Smooth muscle cell (in vitro differentiated cells): ENCODE results near the gene DDX23. TPM values are rescaled to one million over a fixed set of nuclear protein-coding genes. Genes with fewer than 3 reads are reported as not detected.
A peak's percentile ranks its signal among the peaks of the same experiment; 100 is the strongest.

Source experiments
- DNase-seq: peaks from one replicate; lab custom pipeline; 2025; ENCODE audit not compliant: unreplicated experiment; lab: John Stamatoyannopoulos, UW
- H2AFZ ChIP-seq: fragments of 200-600 bp; sonication (generic); 2 replicates; pipeline ENCODE4 v1.6.0; 2016; ENCODE audit warnings: antibody characterized with exemption, low read depth, mild to moderate bottlenecking
- H3F3A ChIP-seq: fragments of 200-600 bp; sonication (generic); 2 replicates; pipeline ENCODE4 v1.6.0; 2017; ENCODE audit warnings: antibody characterized with exemption, low read depth
- H3K27ac ChIP-seq: fragments of 200-600 bp; sonication (generic); 2 replicates; pipeline ENCODE4 v1.5.1; 2016; ENCODE audit warnings: low read depth, mild to moderate bottlenecking
- H3K27me3 ChIP-seq: fragments of 200-600 bp; sonication (generic); 2 replicates; pipeline ENCODE4 v1.6.1; 2016; ENCODE audit warnings: low read depth, mild to moderate bottlenecking
- H3K36me3 ChIP-seq: fragments of 200-600 bp; sonication (generic); 2 replicates; pipeline ENCODE4 v1.5.1; 2016; ENCODE audit warnings: low read depth
- H3K4me1 ChIP-seq: fragments of 200-600 bp; sonication (generic); 2 replicates; pipeline ENCODE4 v1.5.1; 2016; ENCODE audit warnings: low read depth
- H3K4me2 ChIP-seq: fragments of 200-600 bp; sonication (generic); 2 replicates; pipeline ENCODE4 v1.6.0; 2016; ENCODE audit warnings: mild to moderate bottlenecking
- H3K4me3 ChIP-seq: fragments of 200-600 bp; sonication (generic); 2 replicates; pipeline ENCODE4 v1.5.1; 2016; ENCODE audit warnings: mild to moderate bottlenecking
- H3K79me2 ChIP-seq: fragments of 200-600 bp; sonication (generic); 2 replicates; pipeline ENCODE4 v1.6.0; 2016; ENCODE audit warnings: low read depth, mild to moderate bottlenecking
- H3K9ac ChIP-seq: fragments of 200-600 bp; sonication (generic); 2 replicates; pipeline ENCODE4 v1.6.0; 2016; ENCODE audit warnings: low read depth
- H3K9me3 ChIP-seq: fragments of 200-600 bp; sonication (generic); replicated peaks from 2 replicates; pipeline ENCODE4 v1.5.1; 2016; ENCODE audit warnings: low read depth
- H4K20me1 ChIP-seq: fragments of 200-600 bp; sonication (generic); 2 replicates; pipeline ENCODE4 v1.6.0; 2016; ENCODE audit warnings: low read depth
- WGBS: methylation state at CpG from one replicate; pipeline ENCODE4 v1.1.7; 2016; ENCODE audit warnings: low lambda C conversion rate; 5-methylcytosine and 5-hydroxymethylcytosine counted together
- polyA plus RNA-seq: library from polyadenylated mRNA; unstranded; fragments of >200 nt; fragmentation: Nextera tagmentation; extraction: Ambion mirVana; gene quantifications from 2 replicates; pipeline ENCODE4 v1.2.1, GENCODE V29; 2016
- total RNA-seq: library from RNA; depleted of rRNA; stranded (reverse); fragments of >200 nt; gene quantifications from 2 replicates; pipeline ENCODE4 v1.2.3, GENCODE V29; 2014
- TF ChIP-seq, protein P1 (sequence below): fragments of 200-600 bp; sonication (generic); IDR thresholded peaks from 2 replicates; pipeline ENCODE4 v1.5.1; 2017; ENCODE audit warnings: borderline replicate concordance, mild to moderate bottlenecking, antibody characterized with exemption; ENCODE audit not compliant: insufficient read depth, poor library complexity, severe bottlenecking

DDX23 gene
- total and polyA plus RNA-seq, 2 experiments from 2014 or later: 41.6 to 51.7 TPM

DNA sequence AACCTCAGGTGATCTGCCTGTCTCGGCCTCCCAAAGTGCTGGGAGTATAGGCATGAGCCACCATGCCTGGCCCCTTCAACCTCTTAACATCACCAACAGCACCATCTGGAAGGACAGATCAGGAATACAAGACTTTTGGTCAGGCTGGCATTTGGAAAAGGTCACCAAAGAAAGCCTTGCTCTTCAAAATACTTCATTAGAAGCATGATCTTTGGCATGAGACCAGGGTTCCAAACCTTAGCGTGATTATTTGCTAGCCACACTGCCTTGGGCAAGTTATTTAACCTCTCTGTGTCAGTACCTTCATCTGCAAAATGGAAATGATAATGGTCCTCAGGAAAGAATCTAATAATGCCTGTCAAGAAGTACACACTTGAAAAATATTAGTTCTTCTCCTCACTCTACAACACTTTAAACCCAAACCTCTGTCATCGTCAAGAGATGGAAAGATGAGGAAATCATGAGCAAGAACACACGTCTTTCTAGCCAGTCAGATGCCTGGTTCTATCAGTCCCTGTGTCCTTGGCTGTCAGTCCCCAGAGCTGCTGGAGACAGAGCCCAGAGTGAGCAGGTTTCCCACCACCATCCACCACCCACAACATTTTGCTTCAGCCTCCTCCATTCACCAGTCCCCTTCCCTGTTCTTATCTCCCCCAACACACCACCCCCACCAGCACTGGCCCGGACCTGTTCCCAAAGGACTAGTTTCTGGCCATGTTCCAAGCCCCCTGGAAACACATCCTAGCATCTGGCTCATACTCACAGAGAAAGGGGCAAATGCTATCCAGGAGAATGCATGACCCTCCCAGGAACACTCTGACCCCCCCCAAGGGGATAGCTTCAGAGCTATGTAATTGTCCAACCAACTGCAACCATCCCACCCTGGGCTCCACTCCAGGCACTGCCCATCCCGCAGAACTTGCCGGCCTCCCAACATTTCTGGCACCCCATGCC is 65.1 kb downstream of the DDX23 start:
- H3K9ac ChIP-seq: no peak overlapping the region
- peak overlapping the region; percentile 97 for H3K4me2 ChIP-seq
- peaks cover 45% of the 10 kb centered on the region for H3K79me2 ChIP-seq
- DNase-seq: no peak
- no peaks in the 10 kb centered on the region for H3F3A ChIP-seq
- no peak overlapping the region for H3K27ac ChIP-seq
- peaks cover 21% of the 10 kb centered on the region for H3K4me1 ChIP-seq
- no peaks in the 10 kb centered on the region for H3K27me3 ChIP-seq
- H2AFZ ChIP-seq: no peak overlapping the region
- peaks cover 59% of the 10 kb centered on the region for H4K20me1 ChIP-seq
- WGBS: 58% methylated on average over 7 of the region's 7 CpGs
- H3K4me3 ChIP-seq: peak overlapping the region; percentile 96
- no peaks in the 10 kb centered on the region for H3K36me3 ChIP-seq
- TF ChIP-seq, protein P1, sequence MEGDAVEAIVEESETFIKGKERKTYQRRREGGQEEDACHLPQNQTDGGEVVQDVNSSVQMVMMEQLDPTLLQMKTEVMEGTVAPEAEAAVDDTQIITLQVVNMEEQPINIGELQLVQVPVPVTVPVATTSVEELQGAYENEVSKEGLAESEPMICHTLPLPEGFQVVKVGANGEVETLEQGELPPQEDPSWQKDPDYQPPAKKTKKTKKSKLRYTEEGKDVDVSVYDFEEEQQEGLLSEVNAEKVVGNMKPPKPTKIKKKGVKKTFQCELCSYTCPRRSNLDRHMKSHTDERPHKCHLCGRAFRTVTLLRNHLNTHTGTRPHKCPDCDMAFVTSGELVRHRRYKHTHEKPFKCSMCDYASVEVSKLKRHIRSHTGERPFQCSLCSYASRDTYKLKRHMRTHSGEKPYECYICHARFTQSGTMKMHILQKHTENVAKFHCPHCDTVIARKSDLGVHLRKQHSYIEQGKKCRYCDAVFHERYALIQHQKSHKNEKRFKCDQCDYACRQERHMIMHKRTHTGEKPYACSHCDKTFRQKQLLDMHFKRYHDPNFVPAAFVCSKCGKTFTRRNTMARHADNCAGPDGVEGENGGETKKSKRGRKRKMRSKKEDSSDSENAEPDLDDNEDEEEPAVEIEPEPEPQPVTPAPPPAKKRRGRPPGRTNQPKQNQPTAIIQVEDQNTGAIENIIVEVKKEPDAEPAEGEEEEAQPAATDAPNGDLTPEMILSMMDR: no peak
- no peaks in the 10 kb centered on the region for H3K9me3 ChIP-seq

DNA sequence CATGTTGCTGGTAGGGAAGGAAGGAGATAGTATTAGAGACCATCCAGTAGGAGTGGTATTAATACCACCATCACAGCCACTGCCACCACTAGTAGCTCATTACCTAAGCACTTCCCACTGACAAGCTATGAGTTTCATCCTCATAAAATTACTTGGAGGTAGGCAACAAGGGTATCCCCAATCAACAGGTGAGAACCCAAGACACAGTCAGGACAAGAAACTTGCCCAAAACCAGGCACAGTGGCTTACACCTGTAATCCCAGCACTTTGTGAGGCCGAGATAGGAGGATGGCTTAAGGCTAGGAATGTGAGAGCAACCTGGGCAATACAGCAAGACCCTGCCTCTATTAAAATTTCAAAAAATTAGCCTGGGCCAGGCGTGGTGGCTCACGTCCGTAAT is 68.5 kb downstream of the DDX23 start:
- Histone ChIP-seq H3K27me3 (no peaks in the 10 kb centered on the region), H3K36me3 (no peaks in the 10 kb centered on the region), H3K4me3 (no peak overlapping the region), H3K27ac (no peak overlapping the region), H4K20me1 (peaks cover 90% of the 10 kb centered on the region), H3K4me1 (peaks cover 13% of the 10 kb centered on the region), H3F3A (no peaks in the 10 kb centered on the region), H3K4me2 (no peak overlapping the region), H2AFZ (no peak overlapping the region), H3K9ac (no peak overlapping the region), H3K79me2 (peaks cover 42% of the 10 kb centered on the region), H3K9me3 (no peaks in the 10 kb centered on the region)
- no peak for DNase-seq
- TF ChIP-seq, protein P1: no peak
- 97% methylated on average over 4 of the region's 4 CpGs for WGBS

DNA sequence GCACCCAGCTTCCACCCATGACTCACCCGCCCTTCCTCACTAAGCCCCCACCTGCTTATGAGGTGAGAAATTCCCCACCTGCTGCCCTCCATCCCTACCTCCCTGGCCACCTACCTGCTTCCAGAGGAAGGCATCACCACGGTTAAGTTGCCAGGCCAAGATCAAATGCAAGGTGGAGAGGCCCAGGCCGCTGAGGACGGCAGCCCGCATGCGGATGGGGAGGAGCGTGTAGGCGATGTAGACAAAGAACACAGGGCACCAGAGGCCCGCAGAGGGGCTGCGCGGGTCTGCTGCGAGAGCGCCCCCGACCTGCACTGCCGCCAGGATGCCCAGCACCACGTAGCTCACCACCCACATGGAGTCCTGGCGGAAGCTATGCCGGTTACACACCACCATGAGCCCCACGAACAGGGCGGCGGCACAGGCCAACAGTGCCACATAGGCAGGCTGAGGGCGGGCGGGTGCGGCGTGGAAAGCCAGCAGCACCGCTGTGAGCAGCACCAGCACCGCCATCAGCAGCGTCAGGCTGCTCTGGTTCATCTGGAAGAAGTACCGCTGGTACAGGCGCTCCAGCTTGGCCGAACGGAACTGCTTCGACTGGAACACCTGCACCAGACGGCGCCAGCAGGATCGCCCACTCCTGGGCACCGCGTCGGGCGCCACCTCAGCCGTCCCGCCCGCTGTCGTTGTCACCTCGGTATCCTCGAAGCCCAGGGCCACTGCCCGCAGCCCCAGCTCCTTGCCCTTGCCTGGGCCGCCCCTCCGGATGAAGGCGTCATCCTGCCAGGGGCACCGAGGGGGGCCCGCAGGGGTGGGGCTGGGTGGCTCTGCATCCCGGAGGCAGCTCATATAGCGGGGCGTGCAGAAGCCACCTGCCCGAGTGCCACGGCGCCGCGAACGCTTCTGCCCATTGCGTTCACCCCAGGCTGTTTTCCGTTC is 69.2 kb downstream of the DDX23 start:
- no peak for DNase-seq
- Histone ChIP-seq H3K9me3 (no peaks in the 10 kb centered on the region), H3K27me3 (no peaks in the 10 kb centered on the region), H3K79me2 (peaks cover 35% of the 10 kb centered on the region), H3K4me1 (peaks cover 10% of the 10 kb centered on the region), H3K27ac (no peak overlapping the region), H3K9ac (no peak overlapping the region), H3F3A (no peaks in the 10 kb centered on the region), H4K20me1 (peaks cover 95% of the 10 kb centered on the region), H2AFZ (no peak overlapping the region), H3K4me3 (no peak overlapping the region), H3K4me2 (no peak overlapping the region), H3K36me3 (no peaks in the 10 kb centered on the region)
- TF ChIP-seq, protein P1: no peak
- 95% methylated on average over 47 of the region's 63 CpGs for WGBS
